ENCODE measurements around the gene NSUN4.
"Not testable (repeated sequence)": the region's sequence is repeated elsewhere in the genome, so short reads cannot be mapped to it uniquely, and the experiment has no call there.

NSUN4 gene

GRCh38 chr1:46340404-46341221 is at the start of gene NSUN4:
TSS of gene NSUN4 (plus strand) at chr1:46340807. CDS start at chr1:46340827, 20 bp downstream.
- DNase-seq = peak; percentile 93

DNA sequence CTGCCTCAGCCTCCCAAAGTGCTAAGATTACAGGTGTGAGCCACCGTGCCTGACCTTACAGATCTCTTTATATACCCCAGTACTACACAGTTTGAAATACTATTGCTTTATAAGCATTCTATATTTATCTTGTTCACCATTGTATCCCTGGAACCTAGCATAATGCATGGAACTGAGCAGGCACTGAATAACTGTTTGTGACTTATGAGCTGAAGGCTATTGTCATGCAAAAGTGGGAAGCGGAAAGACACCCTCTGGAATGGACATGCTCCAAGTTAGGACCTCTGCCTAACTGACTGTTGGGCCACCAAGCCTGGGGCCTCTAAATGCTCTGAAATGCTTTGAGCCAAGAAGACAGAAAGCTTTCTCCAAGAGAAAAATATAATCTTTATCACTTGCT is 45.3 kb upstream of the NSUN4 start:
- DNase-seq = no peak

GRCh38 chr1:46298387-46298786 is 42.2 kb upstream of the NSUN4 start:
- no peak for DNase-seq

DNA sequence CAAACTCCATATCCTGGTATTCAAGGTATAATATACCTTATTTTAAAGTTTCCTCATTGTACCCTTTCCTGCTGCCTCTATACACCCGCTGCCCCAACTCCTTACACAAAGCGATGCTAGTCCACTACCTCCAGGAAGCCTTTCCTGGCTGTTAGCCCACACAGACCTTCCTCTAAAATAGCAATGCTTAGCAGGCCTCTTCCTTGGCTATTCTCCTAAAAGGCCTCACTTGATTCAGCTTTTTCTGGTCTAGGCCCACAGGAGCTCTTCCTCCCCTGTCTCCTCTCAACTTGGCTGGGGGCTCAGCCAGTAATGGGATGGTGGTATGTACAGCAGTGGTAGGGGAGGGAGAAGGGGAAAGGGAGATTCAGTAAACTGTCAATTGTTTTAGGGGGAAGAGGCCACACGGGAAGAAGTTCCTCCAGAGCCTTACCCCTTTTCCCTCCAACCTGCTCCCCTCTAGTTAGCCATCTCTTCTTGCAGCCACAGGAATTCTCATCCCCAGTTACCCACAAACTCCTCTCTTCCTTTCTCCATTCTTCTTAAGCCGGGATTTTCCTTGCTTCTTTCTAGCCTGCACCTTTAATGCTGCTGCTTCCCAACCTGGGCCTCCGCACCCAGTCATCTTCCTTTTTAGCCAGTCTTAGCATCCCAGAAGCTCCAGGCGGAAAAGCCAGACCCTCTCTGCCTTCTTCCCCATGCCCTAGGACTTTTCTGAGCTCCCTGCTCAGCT is 39.8 kb upstream of the NSUN4 start:
- no peak for DNase-seq

- no peak for DNase-seq
These were observed 39.2 kb upstream of the NSUN4 start for GRCh38 chr1:46301406-46301807.

DNA sequence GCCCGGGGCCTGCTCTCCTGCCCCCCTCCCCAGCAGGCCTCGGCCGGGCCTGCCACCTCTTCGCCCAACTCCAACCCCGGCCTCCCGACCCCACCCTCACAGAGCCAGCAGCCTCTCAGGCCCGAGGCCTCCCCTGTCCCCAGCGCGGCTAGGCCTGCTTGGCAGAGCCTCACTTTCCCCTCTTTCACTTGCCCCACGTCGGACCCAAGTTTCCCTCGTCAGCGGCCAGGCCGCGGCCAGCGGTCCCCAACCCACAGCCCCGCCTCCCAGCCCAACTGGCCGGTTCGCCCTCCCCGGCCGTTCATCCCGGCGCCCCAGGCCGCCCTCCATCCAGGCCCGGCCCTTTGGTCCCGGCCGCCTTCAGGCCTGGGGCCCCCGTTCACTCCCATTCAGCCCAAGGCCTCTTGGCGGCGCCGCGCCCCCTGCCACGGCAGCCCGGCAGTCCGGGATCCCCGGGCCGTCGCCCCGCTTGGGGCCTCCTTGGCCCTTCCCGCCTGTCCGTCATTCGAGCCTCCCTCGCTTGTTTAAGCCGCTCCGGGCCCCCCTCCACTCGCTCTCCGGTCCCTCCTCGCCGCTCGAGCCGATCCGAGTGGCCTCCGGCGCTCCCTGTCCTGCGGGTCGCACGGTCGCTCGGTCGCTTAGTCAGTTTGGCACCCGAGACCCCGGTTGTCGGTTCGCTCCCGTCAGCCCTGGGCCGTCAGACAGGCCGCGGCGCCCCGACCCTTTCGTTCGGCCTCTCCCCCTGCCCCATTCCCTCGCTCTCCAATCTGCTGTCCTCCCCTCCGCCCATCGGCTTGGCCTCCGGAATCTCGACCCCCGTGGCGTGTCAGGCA is 38.6 kb upstream of the NSUN4 start:
- no peak for DNase-seq

- DNase-seq = no peak
These were observed 38.0 kb upstream of the NSUN4 start for GRCh38 chr1:46302641-46303037.

DNA sequence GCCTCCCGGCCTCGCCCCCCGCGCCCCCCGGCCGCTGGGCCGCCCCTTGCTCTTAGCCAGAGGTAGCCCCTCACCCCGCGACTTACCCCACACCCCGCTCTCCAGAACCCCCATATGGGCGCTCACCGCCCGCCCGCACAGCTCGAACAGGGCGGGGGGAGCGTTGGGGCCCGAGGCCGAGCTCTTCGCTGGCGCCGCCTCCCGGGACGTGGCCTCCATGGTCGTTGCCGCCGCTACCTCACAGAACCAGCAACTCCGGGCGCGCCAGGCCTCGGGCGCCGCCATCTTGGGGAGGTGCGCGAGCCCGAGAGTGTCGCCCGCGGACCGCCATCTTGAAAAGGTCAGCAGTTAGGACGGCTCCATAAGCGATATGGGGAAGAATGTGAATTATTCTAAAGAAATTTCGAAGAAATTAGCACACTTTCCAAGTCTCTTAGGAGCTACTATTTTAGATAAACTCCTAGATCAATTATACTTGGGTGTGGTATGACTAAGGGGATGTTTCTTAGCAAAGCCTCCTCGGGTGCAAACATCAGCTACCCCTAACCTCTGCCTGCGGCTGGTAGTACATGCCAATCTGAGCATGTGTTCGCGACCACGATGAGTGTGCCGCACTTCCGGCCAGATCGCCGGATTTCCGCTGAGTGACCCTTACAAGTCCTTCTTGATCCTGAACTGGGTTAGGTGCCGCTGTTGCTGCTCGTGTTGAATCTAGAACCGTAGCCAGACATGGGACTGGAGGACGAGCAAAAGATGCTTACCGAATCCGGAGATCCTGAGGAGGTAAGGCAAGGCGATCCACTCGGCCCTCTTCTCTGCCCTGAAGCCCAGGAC is 37.4 kb upstream of the NSUN4 start, which contains the start of the genes LRRC41 and UQCRH:
Gene LRRC41 (minus strand): TSS at position 579 of the 834 bp plus-strand sequence. CDS start 294 bp downstream, at position 285.
Gene UQCRH (plus strand): TSS at position 661 of the 834 bp plus-strand sequence. CDS start 69 bp downstream, at position 730.
- DNase-seq = peak; percentile 99

GRCh38 chr1:46303872-46304326 is 36.7 kb upstream of the NSUN4 start:
- DNase-seq = no peak

- no peak for DNase-seq
These were observed 34.5 kb upstream of the NSUN4 start for GRCh38 chr1:46306159-46306530.

DNA sequence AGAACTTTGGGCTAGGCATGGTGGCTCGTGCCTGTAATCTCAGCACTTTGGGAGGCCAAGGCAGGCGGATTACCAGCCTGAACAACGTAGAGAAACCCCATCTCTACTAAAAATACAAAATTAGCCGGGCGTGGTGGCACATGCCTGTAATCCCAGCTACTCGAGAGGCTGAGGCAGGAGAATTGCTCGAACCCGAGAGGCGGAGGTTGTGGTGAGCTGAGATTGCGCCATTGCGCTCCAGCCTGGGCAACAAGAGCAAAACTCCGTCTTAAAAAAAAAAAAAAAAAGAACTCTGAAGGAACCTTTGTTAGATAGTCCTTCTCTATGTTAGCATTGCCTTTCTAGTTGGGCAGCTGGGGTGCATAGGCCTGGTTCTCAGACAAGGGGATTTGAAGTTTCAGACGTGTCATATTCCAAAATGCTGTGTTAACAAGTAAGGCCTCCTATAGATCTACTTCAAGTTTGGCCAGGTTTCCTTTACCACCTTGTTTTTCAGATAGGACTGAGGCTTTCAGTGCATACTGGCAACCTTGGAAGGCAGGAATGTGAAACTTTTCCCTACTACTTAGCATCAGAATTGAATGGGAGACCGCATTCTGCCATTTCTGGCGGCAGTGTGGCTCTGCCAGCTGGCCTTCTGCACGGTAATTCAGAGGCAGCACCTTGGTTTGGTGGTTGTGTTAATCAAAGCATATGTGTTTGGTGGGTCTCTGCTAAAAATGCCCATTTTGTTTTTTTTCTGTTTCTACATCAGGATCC is 31.0 kb upstream of the NSUN4 start:
- DNase-seq = no peak

DNA sequence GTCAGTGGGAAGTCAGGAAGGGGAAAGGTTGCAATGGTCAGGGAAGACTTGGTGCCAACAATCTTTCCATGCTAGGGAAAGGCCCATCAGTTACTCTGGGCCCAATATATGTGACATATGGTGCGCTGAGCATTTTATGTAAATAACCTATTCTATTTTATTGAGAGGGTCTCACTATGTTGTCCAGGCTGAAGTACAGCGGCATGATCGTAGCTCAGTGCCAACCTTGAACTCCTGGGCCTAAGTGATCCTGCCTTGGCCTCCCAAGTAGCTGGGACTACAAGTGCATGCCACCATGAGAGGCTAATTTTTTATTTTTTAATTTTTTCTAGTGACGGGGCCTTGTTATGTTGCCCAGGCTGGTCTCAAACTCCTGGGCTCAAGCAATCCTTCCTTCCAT is 30.3 kb upstream of the NSUN4 start:
- DNase-seq = no peak

DNA sequence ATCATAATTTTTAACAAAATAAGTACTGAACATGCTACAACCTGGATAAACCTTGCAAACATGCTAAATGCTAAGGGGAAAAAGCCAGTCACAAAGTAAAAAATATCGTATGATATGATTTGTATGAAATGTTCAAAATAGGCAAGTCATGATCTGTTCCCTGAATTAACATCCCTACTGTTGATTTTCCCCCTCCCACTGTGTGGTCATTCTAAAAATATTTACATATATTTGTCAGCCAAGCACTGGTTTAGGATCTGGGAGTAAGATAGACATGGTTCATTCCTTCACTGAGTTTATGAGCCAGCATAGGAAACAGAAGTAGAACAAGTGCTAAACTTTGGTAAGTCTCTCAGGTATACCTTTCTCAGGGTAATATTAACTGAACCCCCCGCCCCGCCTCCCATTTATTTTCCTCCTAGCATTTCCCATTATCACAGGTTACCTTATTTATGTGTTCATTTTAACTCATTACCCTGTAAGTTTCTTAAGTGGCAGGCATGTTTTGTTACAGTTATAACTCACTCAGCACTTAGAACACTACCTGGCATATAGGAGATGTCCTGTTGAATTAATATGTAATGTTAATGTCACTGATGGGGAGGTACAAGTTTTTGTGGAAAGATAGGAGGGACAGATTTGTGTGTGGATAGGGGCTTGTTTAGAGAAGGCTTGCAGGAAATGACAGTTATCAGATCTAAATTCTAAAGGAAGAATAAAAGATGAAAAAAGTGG is 24.8 kb upstream of the NSUN4 start:
- no peak for DNase-seq

GRCh38 chr1:46317323-46317722 is 23.3 kb upstream of the NSUN4 start:
- no peak for DNase-seq

GRCh38 chr1:46319301-46319700 is 21.3 kb upstream of the NSUN4 start:
- not testable (repeated sequence) for DNase-seq

DNA sequence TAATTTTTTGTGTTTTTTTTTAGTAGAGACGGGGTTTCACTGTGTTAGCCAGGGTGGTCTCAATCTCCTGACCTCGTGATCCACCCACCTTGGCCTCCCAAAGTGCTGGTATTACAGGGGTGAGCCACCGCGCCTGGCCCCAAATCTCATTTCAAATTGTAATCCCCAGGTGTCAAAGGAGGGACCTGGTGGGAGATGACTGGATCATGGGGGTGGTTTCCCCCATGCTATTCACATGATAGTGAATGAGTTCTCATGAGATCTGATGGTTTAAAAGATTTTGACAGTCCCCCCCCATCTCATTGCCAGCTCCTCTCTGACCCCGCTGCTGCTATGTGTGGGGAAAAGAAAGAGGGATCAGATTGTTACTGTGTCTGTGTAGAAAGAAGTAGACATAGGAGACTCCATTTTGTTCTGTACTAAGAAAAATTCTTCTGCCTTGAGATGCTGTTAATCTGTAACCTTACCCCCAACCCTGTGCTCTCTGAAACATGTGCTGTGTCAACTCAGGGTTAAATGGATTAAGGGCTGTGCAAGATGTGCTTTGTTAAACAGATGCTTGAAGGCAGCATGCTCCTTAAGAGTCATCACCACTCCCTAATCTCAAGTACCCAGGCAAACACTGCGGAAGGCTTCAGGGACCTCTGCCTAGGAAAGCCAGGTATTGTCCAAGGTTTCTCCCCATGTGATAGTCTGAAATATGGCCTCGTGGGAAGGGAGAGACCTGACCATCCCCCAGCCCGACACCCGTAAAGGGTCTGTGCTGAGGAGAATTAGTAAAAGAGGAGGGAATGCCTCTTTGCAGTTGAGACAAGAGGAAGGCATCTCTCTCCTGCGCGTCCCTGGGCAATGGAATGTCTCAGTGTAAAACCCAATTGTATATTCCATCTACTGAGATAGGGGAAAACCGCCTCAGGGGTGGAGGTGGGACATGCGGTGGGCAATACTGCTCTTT is 20.4 kb upstream of the NSUN4 start:
- DNase-seq = not testable (repeated sequence)

GRCh38 chr1:46322191-46322590 is 18.4 kb upstream of the NSUN4 start:
- DNase-seq = not testable (repeated sequence)

DNA sequence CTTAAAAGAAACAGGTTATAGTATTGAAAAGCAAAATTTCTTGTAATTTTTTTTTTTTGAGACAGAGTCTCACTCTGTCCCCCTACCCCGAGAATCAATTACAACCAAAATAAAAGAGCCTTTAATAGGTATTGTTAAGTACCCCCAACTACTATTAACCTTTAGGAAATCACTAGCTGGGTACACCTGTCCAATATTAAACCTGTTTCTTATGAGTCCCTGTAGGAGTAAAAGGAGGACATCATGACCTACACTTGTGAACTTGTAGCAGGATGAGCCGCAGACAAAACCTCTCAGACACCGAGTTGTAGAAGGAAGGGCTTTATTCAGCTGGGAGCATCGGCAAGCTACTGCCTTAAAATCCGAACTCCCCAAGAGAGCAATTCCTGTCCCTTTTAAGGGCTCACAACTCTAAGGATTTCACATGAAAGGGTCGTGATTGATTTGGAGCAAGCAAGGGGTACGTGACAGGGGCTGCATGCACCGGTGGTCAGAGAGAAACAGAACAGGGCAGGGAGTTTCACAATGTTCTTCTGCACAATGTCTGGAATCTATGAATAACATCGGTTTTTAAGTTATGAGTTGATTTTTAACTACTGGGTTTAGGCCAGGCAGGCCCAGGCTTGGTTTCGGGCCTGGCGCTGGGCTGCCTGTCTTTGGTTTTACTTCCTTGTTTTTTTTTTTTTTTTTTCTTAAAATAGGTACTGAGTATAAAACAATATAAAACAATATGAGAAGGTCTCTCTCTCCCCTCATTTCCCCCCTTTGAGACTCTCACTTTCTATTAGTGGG is 15.1 kb upstream of the NSUN4 start:
- not testable (repeated sequence) for DNase-seq

Measured in NCI-H1694 treated with DMSO at 0.1 percent for 48 hours (cell line).